ENCODE measurements around the gene ANKRD33B.
"Not testable (repeated sequence)": the region's sequence is repeated elsewhere in the genome, so short reads cannot be mapped to it uniquely, and the experiment has no call there.

Gene ANKRD33B

GRCh38 chr5:10559871-10560270 is 4.0 kb upstream of the ANKRD33B start:
- DNase-seq = no peak

- DNase-seq = no peak
Observed at GRCh38 chr5:10562201-10563109, 1.4 kb upstream of the ANKRD33B start.

GRCh38 chr5:10563110-10563944 is 543 bp upstream of the ANKRD33B start:
- DNase-seq = no peak

- no peak for DNase-seq
Observed at GRCh38 chr5:10564838-10565784, 1.2 kb downstream of the ANKRD33B start.

GRCh38 chr5:10565785-10566542 is 2.1 kb downstream of the ANKRD33B start:
- DNase-seq = no peak

GRCh38 chr5:10566543-10567068 is 2.7 kb downstream of the ANKRD33B start:
- DNase-seq = no peak

GRCh38 chr5:10567121-10567591 is 3.3 kb downstream of the ANKRD33B start:
- no peak for DNase-seq

- DNase-seq = no peak
Observed at GRCh38 chr5:10567781-10568321, 4.0 kb downstream of the ANKRD33B start.

GRCh38 chr5:10570540-10570939 is 6.7 kb downstream of the ANKRD33B start:
- not testable (repeated sequence) for DNase-seq

GRCh38 chr5:10572451-10572850 is 8.6 kb downstream of the ANKRD33B start:
- DNase-seq = no peak

- no peak for DNase-seq
Observed at GRCh38 chr5:10573487-10574145, 9.7 kb downstream of the ANKRD33B start.

- DNase-seq = not testable (repeated sequence)
Observed at GRCh38 chr5:10574879-10575278, 11.0 kb downstream of the ANKRD33B start.

- no peak for DNase-seq
Observed at GRCh38 chr5:10576121-10576789, 12.4 kb downstream of the ANKRD33B start.

GRCh38 chr5:10576790-10577189 is 12.9 kb downstream of the ANKRD33B start:
- DNase-seq = no peak

GRCh38 chr5:10577371-10578292 is 13.8 kb downstream of the ANKRD33B start:
- no peak for DNase-seq

- no peak for DNase-seq
Observed at GRCh38 chr5:10578293-10578665, 14.4 kb downstream of the ANKRD33B start.

- no peak for DNase-seq
Observed at GRCh38 chr5:10578869-10579268, 15.0 kb downstream of the ANKRD33B start.

Measured in midbrain (tissue), 1 donor.